H1 (cell line): Measurements from ENCODE around the gene ZFAND5. TPM values are rescaled to one million over a fixed set of nuclear protein-coding genes. Genes with fewer than 3 reads are reported as not detected.

ENCODE experiments used
- CTCF ChIA-PET: fragments of 300-600 bp; sonication (Branson Sonifier 250); formaldehyde crosslinking; loops from one replicate; lab custom pipeline; 2021; ENCODE audit not compliant: partially characterized antibody; lab: Charles Lee
- POLR2A ChIA-PET: fragments of 300-600 bp; sonication (Branson Sonifier 250); formaldehyde crosslinking; loops from one replicate; lab custom pipeline; 2021; ENCODE audit warnings: inconsistent platforms; ENCODE audit not compliant: partially characterized antibody; lab: Charles Lee
- DNase-seq, 2 experiments: peaks; one replicate each; pipeline versions ENCODE4 v3.0.0 to v3.0.0-alpha.2; 2010 to 2022; ENCODE audit warnings: low spot score in 2 of 2, low read depth in 1 of 2, mixed read lengths in 1 of 2
- FAIRE-seq: peaks from 2 replicates; lab custom pipeline; 2011; peaks lifted over from hg19 to GRCh38; lab: Jason Lieb, UNC
- H2AFZ ChIP-seq: 2 replicates; pipeline ENCODE4 v1.8.1; 2012; ENCODE audit warnings: low read length, inconsistent platforms
- H2AK5ac ChIP-seq: 2 replicates; pipeline ENCODE4 v1.6.1; 2013; ENCODE audit warnings: low read depth, low read length
- H2BK120ac ChIP-seq: replicated peaks from 2 replicates; pipeline ENCODE3; 2013; ENCODE audit warnings: low read depth, low read length, inconsistent platforms
- H2BK12ac ChIP-seq: 2 replicates; pipeline ENCODE4 v1.6.1; 2013; ENCODE audit warnings: low read depth, low read length
- H2BK15ac ChIP-seq: 2 replicates; pipeline ENCODE4 v1.6.1; 2013; ENCODE audit warnings: low read length
- H2BK20ac ChIP-seq: 2 replicates; pipeline ENCODE4 v1.6.1; 2013; ENCODE audit warnings: low read length
- H2BK5ac ChIP-seq: 2 replicates; pipeline ENCODE4 v1.6.1; 2013; ENCODE audit warnings: low read depth, low read length
- H3K14ac ChIP-seq: 2 replicates; pipeline ENCODE4 v1.6.1; 2013; ENCODE audit warnings: inconsistent platforms; ENCODE audit not compliant: insufficient read length
- H3K18ac ChIP-seq: 2 replicates; pipeline ENCODE4 v1.6.1; 2013; ENCODE audit warnings: low read length; ENCODE audit errors: extremely low read depth
- H3K23ac ChIP-seq: 2 replicates; pipeline ENCODE4 v1.6.1; 2013; ENCODE audit warnings: inconsistent platforms; ENCODE audit not compliant: insufficient read length
- H3K23me2 ChIP-seq: 2 replicates; pipeline ENCODE4 v1.6.1; 2013; ENCODE audit warnings: low read depth, low read length
- H3K27ac ChIP-seq: 2 replicates; pipeline ENCODE4 v1.6.1; 2011; ENCODE audit warnings: low read depth, low read length, inconsistent platforms
- H3K27me3 ChIP-seq, 4 experiments: replicated peaks in 1 of 4; 1 replicate in 1 of 4; 2 replicates in 3 of 4; pipeline versions ENCODE4 v1.6.1 to v1.8.1; 2011 to 2013; ENCODE audit warnings: low read length in 3 of 4, mild to moderate bottlenecking in 3 of 4, inconsistent platforms in 2 of 4, mixed read lengths in 2 of 4, moderate library complexity in 1 of 4; ENCODE audit not compliant: control insufficient read depth in 3 of 4, insufficient read depth in 3 of 4; ENCODE audit errors: extremely low read depth in 1 of 4
- H3K36me3 ChIP-seq, 4 experiments: 2 replicates each; pipeline versions ENCODE4 v1.6.1 to v1.8.1; 2011 to 2013; ENCODE audit warnings: mild to moderate bottlenecking in 4 of 4, low read length in 3 of 4, moderate library complexity in 2 of 4, control low read depth in 1 of 4, inconsistent platforms in 1 of 4; ENCODE audit not compliant: insufficient read depth in 4 of 4, control insufficient read depth in 2 of 4
- H3K4ac ChIP-seq: replicated peaks from 2 replicates; pipeline ENCODE3; 2013; ENCODE audit warnings: low read length, low read depth, mixed read lengths, inconsistent platforms; ENCODE audit not compliant: insufficient read length
- H3K4me1 ChIP-seq, 4 experiments: replicated peaks in 1 of 4; 1 replicate in 1 of 4; 2 replicates in 3 of 4; pipeline versions ENCODE4 v1.6.1 to v1.8.1; 2011 to 2013; ENCODE audit warnings: low read length in 3 of 4, inconsistent platforms in 2 of 4, mixed read lengths in 1 of 4; ENCODE audit not compliant: insufficient read depth in 4 of 4, control insufficient read depth in 3 of 4
- H3K4me2 ChIP-seq, 2 experiments: 2 replicates each; pipeline versions ENCODE4 v1.6.1 to v1.8.1; 2011 to 2013; ENCODE audit warnings: low read depth in 2 of 2, low read length in 2 of 2, control low read depth in 1 of 2, inconsistent platforms in 1 of 2, mild to moderate bottlenecking in 1 of 2; ENCODE audit not compliant: insufficient read depth in 1 of 2
- H3K4me3 ChIP-seq, 4 experiments: fragments of 200-600, 300-600 bp in 1 of 4; sonication (generic), shearing (Covaris generic), sonication (Bioruptor Twin) in 1 of 4; 2 replicates each; pipeline versions ENCODE4 v1.5.1 to v1.8.1; 2011 to 2016; ENCODE audit warnings: low read length in 4 of 4, low read depth in 3 of 4, control low read depth in 2 of 4, inconsistent platforms in 2 of 4, mild to moderate bottlenecking in 2 of 4, mixed read lengths in 1 of 4, moderate library complexity in 1 of 4; ENCODE audit not compliant: insufficient read depth in 2 of 4; ENCODE audit errors: extremely low read depth in 1 of 4
- H3K56ac ChIP-seq: replicated peaks from 2 replicates; pipeline ENCODE3; 2013; ENCODE audit warnings: low read depth, mild to moderate bottlenecking, mixed read lengths, low read length, inconsistent platforms; ENCODE audit not compliant: insufficient read length
- H3K79me1 ChIP-seq: 2 replicates; pipeline ENCODE4 v1.6.1; 2013; ENCODE audit warnings: low read depth, low read length, control low read depth
- H3K79me2 ChIP-seq, 2 experiments: 2 replicates each; pipeline versions ENCODE4 v1.6.1 to v1.8.1; 2012 to 2013; ENCODE audit warnings: low read length in 2 of 2, mild to moderate bottlenecking in 2 of 2, inconsistent platforms in 1 of 2; ENCODE audit not compliant: insufficient read depth in 2 of 2, control insufficient read depth in 1 of 2
- H3K9ac ChIP-seq, 4 experiments: replicated peaks in 1 of 4; 1 replicate in 1 of 4; 2 replicates in 3 of 4; pipeline versions ENCODE4 v1.6.1 to v1.8.1; 2011 to 2013; ENCODE audit warnings: low read depth in 3 of 4, low read length in 3 of 4, control low read depth in 2 of 4, mild to moderate bottlenecking in 2 of 4, moderate library complexity in 2 of 4, inconsistent platforms in 1 of 4; ENCODE audit errors: extremely low read depth in 1 of 4
- H3K9me3 ChIP-seq, 2 experiments: 2 replicates each; pipeline versions ENCODE4 v1.6.1 to v1.8.1; 2012 to 2013; ENCODE audit warnings: mild to moderate bottlenecking in 2 of 2, moderate library complexity in 2 of 2, control low read depth in 1 of 2, inconsistent platforms in 1 of 2, low read depth in 1 of 2, low read length in 1 of 2, mixed read lengths in 1 of 2; ENCODE audit not compliant: insufficient read depth in 2 of 2
- H4K20me1 ChIP-seq, 2 experiments: replicated peaks in 1 of 2; 2 replicates each; pipeline versions ENCODE3 to v1.8.1; 2011 to 2013; ENCODE audit warnings: inconsistent platforms in 2 of 2, low read length in 2 of 2, mild to moderate bottlenecking in 1 of 2; ENCODE audit not compliant: insufficient read depth in 2 of 2, control insufficient read depth in 1 of 2
- H4K5ac ChIP-seq: 2 replicates; pipeline ENCODE4 v1.6.1; 2013; ENCODE audit warnings: low read length, low read depth, mixed read lengths, inconsistent platforms; ENCODE audit not compliant: insufficient read length
- H4K8ac ChIP-seq: 2 replicates; pipeline ENCODE4 v1.8.0; 2013; ENCODE audit warnings: mild to moderate bottlenecking, moderate library complexity, low read length, inconsistent platforms; ENCODE audit not compliant: insufficient read depth; ENCODE audit errors: extremely low read depth
- H4K91ac ChIP-seq: replicated peaks from 2 replicates; pipeline ENCODE3; 2013; ENCODE audit warnings: low read length, mixed read lengths, inconsistent platforms; ENCODE audit not compliant: insufficient read length
- CREB1 ChIP-seq: IDR thresholded peaks from 2 replicates; pipeline ENCODE4 v1.6.1; 2012; ENCODE audit warnings: inconsistent platforms
- KDM5A ChIP-seq: fragments of 200-600 bp; IDR thresholded peaks from 2 replicates; pipeline ENCODE4 v1.7.1; 2012; ENCODE audit warnings: mild to moderate bottlenecking, low read length, inconsistent platforms, mixed read lengths
- SP1 ChIP-seq: IDR thresholded peaks from 2 replicates; pipeline ENCODE4 v1.6.1; 2011; ENCODE audit warnings: low read depth, low read length
- WGBS, 2 experiments: shearing (Covaris generic) in 1 of 2; methylation state at CpG; one replicate each; pipeline versions ENCODE4 v1.1.6 to v1.1.7; 2013 to 2015; ENCODE audit warnings: low lambda C conversion rate in 2 of 2, mixed read lengths in 2 of 2, inconsistent platforms in 1 of 2, low coverage in 1 of 2, missing lambda C conversion rate in 1 of 2; ENCODE audit not compliant: insufficient replicate concordance in 2 of 2, insufficient coverage in 1 of 2, insufficient read length in 1 of 2; ENCODE audit errors: extremely low coverage in 1 of 2, missing lambda C conversion rate in 1 of 2; 5-methylcytosine and 5-hydroxymethylcytosine counted together
- polyA plus RNA-seq, 7 experiments: library from polyadenylated mRNA; depleted of rRNA in 3 of 7; stranded (reverse) in 5 of 7; unstranded in 2 of 7; fragments of >200 nt in 5 of 7; fragments of 200-250 nt in 2 of 7; gene quantifications; 1 replicate in 5 of 7; 2 replicates in 1 of 7; 4 replicates in 1 of 7; pipeline versions ENCODE4 v1.2.1 to v1.2.3, GENCODE V29; 2011 to 2013; ENCODE audit warnings: missing spikeins in 2 of 7, mixed read lengths in 2 of 7
- total RNA-seq: library from RNA; stranded (reverse); fragmentation: NEBNext Ultra II Directional; extraction: Animal tissue kit (Norgen Biotek cat#: 25700); gene quantifications from 2 replicates; pipeline ENCODE4 v1.2.1, GENCODE V29; 2021
- TF ChIP-seq, protein P1 (sequence below): IDR thresholded peaks from 2 replicates; pipeline ENCODE4 v1.6.1; 2011; ENCODE audit warnings: low read length, improper control_type of control experiment
- TF ChIP-seq, protein P2 (sequence below): IDR thresholded peaks from 2 replicates; pipeline ENCODE4 v1.6.1; 2012; ENCODE audit warnings: inconsistent platforms

ZFAND5 gene
- total and polyA plus RNA-seq, 2 of the 8 experiments (the other 6 are each of a cell fraction or from before 2014, with no cell fraction given) = 76.7 to 225 TPM

DNA sequence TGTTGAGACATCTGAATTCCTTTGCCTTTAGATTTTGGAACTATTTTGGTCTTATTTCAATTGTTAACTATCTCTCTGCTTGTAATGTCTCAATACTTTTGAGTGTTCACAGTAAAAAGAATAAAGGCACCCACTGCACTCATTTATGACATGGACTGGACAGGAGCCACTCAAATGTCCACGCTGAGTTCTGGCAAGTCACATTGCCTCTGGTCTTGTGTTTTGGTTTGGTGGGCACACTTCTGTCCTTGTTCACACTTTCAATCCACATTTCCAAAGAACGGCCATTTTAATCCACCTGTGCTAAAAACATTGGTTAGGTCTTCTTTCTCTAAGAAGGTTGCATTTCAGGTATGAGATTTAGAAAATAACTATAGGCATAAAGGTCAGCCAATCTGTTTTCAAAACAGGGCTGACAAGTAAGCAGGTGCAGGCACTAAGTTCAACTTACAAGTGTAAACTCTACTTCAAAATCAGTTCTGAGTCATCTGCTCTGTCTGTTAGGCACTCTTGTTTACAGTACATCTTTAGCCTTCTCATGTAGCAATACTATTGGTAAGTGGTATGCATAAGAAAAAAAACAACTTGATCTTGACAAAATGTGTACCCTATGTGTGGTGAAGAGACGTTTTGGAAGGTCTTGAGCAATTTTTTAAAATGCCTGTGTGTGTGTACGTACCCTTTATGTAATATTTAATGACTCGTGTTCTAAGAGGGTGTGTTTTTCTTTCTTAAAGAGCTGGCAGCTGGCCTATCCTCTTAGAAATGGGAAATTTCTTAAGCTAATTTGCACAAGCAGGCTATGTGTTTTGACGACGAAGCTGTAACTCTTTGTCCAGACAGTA is 31.5 kb upstream of the ZFAND5 start:
- Histone ChIP-seq H4K5ac (no peak overlapping the region), H2BK20ac (no peak overlapping the region), H3K18ac (no peak overlapping the region), H3K36me3 (no peaks in the 10 kb centered on the region), H2BK120ac (no peak overlapping the region), H3K14ac (no peak overlapping the region), H3K4me3 (no peak overlapping the region), H4K91ac (no peak overlapping the region), H2BK12ac (no peak overlapping the region), H3K23me2 (no peaks in the 10 kb centered on the region), H3K27me3 (no peaks in the 10 kb centered on the region), H3K9ac (no peak overlapping the region), H3K56ac (no peak overlapping the region), H2AFZ (peak overlapping the region; percentile 50; the same call in 1 of the 2 replicates), H3K4ac (no peak overlapping the region), H3K27ac (no peak overlapping the region), H3K4me2 (no peak overlapping the region), H3K79me2 (no peaks in the 10 kb centered on the region), H2AK5ac (no peak overlapping the region), H4K8ac (no peak overlapping the region), H3K9me3 (no peaks in the 10 kb centered on the region), H2BK5ac (no peak overlapping the region), H2BK15ac (no peak overlapping the region), H3K23ac (no peak overlapping the region), H4K20me1 (no peaks in the 10 kb centered on the region), H3K79me1 (no peaks in the 10 kb centered on the region), H3K4me1 (no peaks in the 10 kb centered on the region; a peak in 1 of 7 replicates)
- 75% methylated on average over 7 of the region's 7 CpGs; no CpG with 5 or more reads in 1 of the 2 experiments for WGBS, 2 experiments
- no peak for DNase-seq
- no peak for FAIRE-seq
- ChIA-PET CTCF (interaction anchor here (0.8 kb wide), 1 partner anchor 426 kb away, joined by 3 read pairs; no protein-coding TSS in a partner anchor), POLR2A (interaction anchor here (0.6 to 1.5 kb wide), 2 partner anchors 31 to 181 kb away, joined by 5 to 7 read pairs; partner anchors contain the start of gene ZFAND5)
- TF ChIP-seq, protein P1, sequence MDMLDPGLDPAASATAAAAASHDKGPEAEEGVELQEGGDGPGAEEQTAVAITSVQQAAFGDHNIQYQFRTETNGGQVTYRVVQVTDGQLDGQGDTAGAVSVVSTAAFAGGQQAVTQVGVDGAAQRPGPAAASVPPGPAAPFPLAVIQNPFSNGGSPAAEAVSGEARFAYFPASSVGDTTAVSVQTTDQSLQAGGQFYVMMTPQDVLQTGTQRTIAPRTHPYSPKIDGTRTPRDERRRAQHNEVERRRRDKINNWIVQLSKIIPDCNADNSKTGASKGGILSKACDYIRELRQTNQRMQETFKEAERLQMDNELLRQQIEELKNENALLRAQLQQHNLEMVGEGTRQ = no peak
- TF ChIP-seq SP1 = no peak
- TF ChIP-seq KDM5A = no peak
- TF ChIP-seq, protein P2, sequence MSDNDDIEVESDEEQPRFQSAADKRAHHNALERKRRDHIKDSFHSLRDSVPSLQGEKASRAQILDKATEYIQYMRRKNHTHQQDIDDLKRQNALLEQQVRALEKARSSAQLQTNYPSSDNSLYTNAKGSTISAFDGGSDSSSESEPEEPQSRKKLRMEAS = no peak
- no peak for TF ChIP-seq CREB1
